Measurements from ENCODE around the gene NMRAL1. TPM values are rescaled to one million over a fixed set of nuclear protein-coding genes. Genes with fewer than 3 reads are reported as not detected.

The NMRAL1 gene
- total and polyA plus RNA-seq, 9 donors: 15.0 to 72.7 (median 51.5) TPM

- Histone ChIP-seq H3K4me1 (ENCODE audit: insufficient read depth) (peaks cover 12% of the 10 kb centered on the region), H3K27ac (no peak overlapping the region), H3K4me3 (no peak overlapping the region), H3K9me3 (no peaks in the 10 kb centered on the region), H3K27me3 (no peaks in the 10 kb centered on the region), H3K36me3 (no peaks in the 10 kb centered on the region)
- intact Hi-C loops (cut with DNase I): no loop called here
- WGBS, 3 donors: 56 to 68% (median 60%) methylated on average over 9 of the region's 9 CpGs
- DNase-seq: no peak
- TF ChIP-seq POLR2A (IDR thresholded peaks at IDR 0.05) (no peak), EP300 (IDR thresholded peaks at IDR 0.05) (no peak)
- TF ChIP-seq, protein P1, sequence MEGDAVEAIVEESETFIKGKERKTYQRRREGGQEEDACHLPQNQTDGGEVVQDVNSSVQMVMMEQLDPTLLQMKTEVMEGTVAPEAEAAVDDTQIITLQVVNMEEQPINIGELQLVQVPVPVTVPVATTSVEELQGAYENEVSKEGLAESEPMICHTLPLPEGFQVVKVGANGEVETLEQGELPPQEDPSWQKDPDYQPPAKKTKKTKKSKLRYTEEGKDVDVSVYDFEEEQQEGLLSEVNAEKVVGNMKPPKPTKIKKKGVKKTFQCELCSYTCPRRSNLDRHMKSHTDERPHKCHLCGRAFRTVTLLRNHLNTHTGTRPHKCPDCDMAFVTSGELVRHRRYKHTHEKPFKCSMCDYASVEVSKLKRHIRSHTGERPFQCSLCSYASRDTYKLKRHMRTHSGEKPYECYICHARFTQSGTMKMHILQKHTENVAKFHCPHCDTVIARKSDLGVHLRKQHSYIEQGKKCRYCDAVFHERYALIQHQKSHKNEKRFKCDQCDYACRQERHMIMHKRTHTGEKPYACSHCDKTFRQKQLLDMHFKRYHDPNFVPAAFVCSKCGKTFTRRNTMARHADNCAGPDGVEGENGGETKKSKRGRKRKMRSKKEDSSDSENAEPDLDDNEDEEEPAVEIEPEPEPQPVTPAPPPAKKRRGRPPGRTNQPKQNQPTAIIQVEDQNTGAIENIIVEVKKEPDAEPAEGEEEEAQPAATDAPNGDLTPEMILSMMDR (IDR thresholded peaks at IDR 0.05): no peak
Observed at GRCh38 chr16:4454623-4455022, 19.8 kb downstream of the NMRAL1 start.

- no peak for DNase-seq
Observed at GRCh38 chr16:4452674-4453073, 21.8 kb downstream of the NMRAL1 start.

GRCh38 chr16:4450931-4451519 lies 23.4 kb downstream of the NMRAL1 start:
- DNase-seq: no peak
- no peaks in the 10 kb centered on the region for H3K4me1 ChIP-seq (ENCODE audit: insufficient read depth)
- WGBS, 3 donors: 82 to 94% (median 89%) methylated on average over 12 to 14 of the region's 14 CpGs
- no peaks in the 10 kb centered on the region for H3K36me3 ChIP-seq
- TF ChIP-seq EP300 (IDR thresholded peaks at IDR 0.05): no peak
- TF ChIP-seq POLR2A (IDR thresholded peaks at IDR 0.05): no peak
- TF ChIP-seq, protein P1 (IDR thresholded peaks at IDR 0.05): no peak
- no peaks in the 10 kb centered on the region for H3K9me3 ChIP-seq
- no peaks in the 10 kb centered on the region for H3K27me3 ChIP-seq
- intact Hi-C loops (cut with DNase I): no loop called here
- H3K4me3 ChIP-seq: no peak overlapping the region
- no peak overlapping the region for H3K27ac ChIP-seq

More at GRCh38 chr16:4452674-4453073, 21.8 kb downstream of the NMRAL1 start:
- Histone ChIP-seq H3K4me1 (ENCODE audit: insufficient read depth) (no peaks in the 10 kb centered on the region), H3K36me3 (no peaks in the 10 kb centered on the region), H3K27ac (no peak overlapping the region), H3K9me3 (no peaks in the 10 kb centered on the region), H3K27me3 (no peaks in the 10 kb centered on the region), H3K4me3 (no peak overlapping the region)
- intact Hi-C loops (cut with DNase I): no loop called here
- WGBS, 3 donors: 95 to 99% (median 97%) methylated on average over 5 of the region's 5 CpGs
- TF ChIP-seq EP300 (IDR thresholded peaks at IDR 0.05): no peak
- TF ChIP-seq POLR2A (IDR thresholded peaks at IDR 0.05): no peak
- TF ChIP-seq, protein P1 (IDR thresholded peaks at IDR 0.05): no peak

DNA sequence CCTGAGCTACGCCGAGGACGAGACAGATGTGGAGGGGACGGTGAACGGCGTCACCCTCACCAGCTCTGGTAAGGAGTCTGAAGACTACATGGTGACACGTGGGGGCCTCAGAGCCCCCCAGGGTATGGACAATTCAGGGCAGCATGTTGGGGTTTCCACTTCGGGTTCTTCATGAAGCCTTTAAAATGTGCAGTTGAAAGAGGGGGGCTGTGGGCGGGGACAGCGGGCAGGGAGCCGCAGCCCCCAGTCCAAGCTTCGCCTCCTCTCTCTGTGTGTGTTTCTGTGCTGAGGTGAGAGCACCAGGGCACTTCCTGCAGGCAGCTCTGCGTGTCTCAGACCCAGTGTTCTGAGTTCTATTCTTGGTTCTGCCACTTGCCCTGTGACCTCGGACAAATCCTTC lies 24.0 kb downstream of the NMRAL1 start:
- TF ChIP-seq POLR2A (IDR thresholded peaks at IDR 0.05) (no peak), EP300 (IDR thresholded peaks at IDR 0.05) (no peak)
- TF ChIP-seq, protein P1 (IDR thresholded peaks at IDR 0.05): no peak
- WGBS, 3 donors: 90 to 91% (median 91%) methylated on average over 14 of the region's 14 CpGs
- Histone ChIP-seq H3K36me3 (no peaks in the 10 kb centered on the region), H3K27me3 (no peaks in the 10 kb centered on the region), H3K9me3 (no peaks in the 10 kb centered on the region), H3K27ac (no peak overlapping the region), H3K4me1 (ENCODE audit: insufficient read depth) (no peaks in the 10 kb centered on the region), H3K4me3 (no peak overlapping the region)
- intact Hi-C loops (cut with DNase I): no loop called here
- no peak for DNase-seq

All from ovary (tissue), 9 donors.